ENCODE measurements around the gene EYS.
"Not testable (repeated sequence)": the region's sequence is repeated elsewhere in the genome, so short reads cannot be mapped to it uniquely, and the experiment has no call there.

EYS gene

DNA sequence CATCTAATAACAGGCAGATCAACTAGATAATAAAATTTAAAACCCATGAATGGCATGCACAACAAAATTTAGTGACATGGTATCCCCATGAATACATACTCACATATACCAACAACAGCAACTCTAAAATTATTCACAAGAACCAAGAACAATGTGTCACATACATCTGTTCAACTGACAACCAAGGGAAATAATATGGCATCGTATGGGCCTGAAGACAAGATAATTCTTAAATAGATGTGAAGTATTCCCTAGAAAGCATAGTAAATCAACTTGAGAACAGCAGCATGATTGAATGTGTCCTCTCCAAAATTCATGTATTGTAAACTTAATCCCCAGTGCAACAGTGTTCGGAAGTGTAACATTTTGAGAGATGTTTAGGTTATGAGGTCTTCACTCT is 635.5 kb downstream of the EYS start:
- DNase-seq, result no peak

DNA sequence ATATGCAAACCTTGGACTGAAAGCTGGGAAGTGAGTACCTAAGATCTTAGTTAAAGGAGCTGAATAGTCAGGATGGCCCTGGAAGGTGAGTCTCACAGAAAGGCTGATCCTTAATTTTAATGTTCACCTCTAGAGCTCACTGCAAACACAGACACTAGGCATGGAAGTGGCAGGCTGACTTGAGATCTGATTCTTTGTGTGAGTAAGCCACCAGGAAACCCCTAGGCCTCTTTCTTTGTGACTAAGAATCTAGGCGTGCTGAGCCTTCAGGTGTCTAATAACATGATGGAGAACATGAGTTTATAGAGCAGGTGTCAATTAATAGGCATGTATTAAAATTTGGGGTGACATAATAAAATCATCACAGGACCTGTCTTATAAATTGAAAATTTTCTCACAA is 642.2 kb downstream of the EYS start:
- no peak for DNase-seq

DNA sequence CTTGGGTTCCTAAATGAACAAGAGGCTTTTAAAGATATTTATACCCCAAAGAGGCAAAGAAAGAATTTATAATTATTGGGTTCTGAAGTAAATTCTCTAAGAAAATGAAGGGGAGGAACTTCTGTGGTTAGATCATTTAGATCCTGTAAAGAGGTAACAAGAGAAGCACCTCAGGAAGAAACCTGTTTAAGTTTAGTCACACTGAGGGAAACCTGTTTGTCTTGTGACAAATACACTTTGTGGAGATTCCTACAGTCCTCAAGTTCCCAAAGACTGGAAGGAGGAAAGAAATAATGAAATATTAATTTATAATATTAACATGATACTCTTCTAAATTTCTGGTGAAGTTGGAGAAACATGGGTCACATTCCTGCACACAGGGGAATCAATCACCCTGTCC is 647.5 kb downstream of the EYS start:
- no peak for DNase-seq

DNA sequence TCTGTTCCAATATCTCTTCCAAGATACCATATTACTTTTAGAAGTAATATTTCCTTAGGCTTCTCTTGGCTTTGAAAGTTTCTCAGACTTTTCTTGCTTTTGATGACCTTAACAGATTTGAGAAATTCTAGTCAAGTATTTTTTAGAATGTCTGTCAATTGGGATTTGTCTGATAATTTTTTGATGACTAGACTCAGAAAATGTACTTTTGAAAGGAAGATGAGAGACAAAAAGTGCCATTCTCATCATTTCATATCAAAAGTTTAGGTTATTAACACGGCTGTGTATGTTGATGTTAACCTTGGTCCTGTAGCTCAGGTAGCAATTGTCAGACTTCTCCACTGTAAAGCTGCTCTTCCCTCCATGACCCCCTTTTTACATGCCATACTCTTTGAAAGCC is 651.5 kb downstream of the EYS start:
- DNase-seq, result no peak

DNA sequence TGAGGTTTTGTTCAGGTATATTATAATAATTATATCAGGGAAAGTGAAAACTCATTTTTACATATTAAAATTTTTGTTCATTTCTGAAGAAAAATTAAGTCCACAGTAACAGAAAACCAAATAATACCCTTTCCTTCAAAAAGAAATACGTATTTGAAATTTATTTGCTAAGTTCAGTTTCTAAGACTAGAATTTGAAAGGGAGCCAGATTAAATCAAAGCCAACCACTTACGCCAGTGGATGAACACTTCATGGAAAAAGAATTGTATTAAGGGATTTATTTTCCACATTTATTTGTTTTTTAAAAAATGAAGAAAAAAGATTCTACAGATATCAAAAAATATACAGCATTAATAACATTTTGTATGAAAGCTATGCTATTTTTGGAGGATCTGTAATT is 654.4 kb downstream of the EYS start:
- no peak for DNase-seq

DNA sequence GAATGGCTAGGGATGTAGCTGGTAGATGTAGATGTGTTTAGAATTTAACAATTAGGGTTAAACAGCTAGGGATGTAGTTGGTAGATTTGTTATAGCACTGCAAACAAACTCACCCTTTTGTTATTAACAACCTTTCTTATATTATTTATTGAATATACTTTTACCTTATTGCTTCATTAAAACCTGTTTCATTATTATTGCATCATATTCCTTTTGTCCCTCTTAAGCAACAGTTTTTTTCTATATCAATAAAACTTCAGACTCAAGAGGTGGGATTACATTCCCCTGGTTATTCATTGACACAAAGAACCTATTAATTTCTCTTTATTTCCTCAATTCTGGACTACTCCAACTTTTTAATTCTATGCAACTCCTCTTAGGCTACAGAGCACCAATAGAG is 661.2 kb downstream of the EYS start:
- DNase-seq, result no peak

DNA sequence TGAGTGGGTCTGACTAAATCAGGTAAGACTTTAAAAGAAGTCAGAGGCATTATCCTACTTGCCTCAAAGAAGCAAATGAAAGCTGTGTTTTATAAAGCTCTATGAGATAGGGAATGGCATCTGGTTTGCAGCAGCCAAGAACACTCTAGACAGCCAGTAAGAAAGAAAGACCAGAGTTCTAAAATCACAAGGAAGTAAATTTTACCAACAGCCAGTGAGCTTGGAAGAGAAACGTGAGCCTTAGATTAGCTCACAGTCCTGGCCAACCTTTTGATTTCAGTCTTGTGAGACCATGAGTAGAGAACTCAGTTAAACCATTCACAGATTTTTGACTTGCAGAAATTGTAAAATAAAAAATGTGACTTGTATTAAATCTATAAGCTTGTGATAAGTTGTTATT is 693.0 kb downstream of the EYS start:
- no peak for DNase-seq

DNA sequence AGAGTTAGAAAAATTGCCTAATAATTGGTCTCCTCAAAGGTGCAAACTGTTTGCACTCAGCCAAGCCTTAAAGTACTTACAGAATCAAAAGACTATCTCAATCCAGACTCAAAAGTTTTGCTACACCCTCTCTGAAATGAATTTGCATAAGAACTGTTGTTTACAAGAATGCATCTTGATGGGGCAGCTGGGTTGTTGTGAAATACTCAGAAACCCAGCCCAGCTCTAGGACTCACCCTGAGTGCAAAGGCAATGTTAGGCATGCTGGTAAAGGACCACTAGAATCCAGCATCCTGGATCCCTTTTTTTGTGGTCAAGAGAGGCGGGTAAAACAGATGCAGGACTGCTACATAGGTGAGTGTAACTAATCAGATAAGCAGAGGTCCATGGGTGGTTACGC is 700.2 kb downstream of the EYS start:
- DNase-seq, result no peak

DNA sequence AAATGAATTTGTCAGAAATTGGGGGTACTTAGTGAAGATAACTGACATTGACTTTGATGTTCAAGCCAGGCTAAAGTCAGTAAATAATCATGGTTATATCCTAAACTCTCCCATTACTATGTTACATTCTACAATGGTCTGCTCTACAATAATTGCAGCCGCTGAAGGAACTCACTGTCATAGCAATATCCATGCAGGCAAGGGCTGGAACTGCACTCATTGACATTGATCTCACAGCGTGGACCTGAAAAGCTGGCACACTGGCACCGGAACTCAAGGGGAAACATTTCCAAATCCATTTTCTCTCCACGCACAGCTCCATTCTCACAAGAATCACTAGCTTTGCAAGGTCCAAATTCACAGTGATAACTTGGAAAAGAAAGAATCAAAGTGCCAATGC is 702.7 kb downstream of the EYS start:
- DNase-seq, result no peak

DNA sequence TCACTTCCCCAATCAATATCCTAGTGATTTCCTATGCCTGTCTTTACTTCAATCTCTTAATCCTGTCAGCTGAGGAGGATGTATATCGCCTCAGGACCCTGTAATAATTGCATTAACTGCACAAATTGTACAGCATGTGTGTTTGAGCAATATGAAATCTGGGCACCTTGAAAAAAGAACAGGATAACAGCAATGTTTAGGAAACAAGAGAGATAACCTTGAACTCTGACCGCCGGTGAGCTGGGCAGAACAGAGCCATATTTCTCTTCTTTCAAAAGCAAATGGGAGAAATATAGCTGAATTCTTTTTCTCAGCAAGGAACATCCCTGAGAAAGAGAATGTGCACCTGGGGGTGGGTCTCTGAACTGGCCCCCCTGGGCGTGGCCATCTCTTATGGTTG is 704.1 kb downstream of the EYS start:
- DNase-seq, result not testable (repeated sequence)

DNA sequence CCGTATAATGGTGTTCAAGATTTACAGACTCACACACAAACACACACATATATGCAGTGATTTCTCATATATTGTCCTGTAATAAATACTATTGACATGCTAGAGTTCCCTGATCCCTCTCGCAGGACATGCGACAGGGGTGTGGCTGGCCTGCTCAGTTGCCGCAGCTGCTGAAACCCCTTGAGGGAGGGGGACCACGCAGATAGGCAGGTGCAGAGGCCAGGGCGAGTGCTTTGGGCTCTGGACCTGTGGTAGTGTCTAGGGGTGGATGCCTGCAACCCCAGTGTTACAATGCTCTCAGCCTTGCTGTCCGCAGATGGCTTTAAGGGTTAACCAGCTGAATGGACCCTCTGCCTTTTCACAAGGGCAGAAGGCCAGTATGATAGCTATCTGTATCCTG is 706.2 kb downstream of the EYS start:
- no peak for DNase-seq

DNA sequence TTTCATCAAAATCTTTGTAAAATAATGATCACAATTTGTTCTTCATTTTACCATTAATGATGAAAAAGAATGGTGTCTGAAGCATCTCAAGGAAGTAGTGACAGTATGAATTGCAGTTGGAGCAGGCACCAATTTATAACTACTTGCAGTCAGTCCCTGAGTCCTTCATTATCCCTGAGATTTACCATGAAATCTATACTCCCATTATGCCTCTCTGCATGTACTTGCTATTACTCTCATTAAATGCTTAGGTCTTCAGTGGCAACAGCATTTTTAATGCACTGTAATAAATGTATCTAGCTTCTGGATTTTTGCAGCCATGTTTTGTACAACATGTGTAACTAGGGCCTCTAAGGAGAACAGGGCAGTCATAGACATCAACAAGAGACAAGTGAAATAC is 708.8 kb downstream of the EYS start:
- DNase-seq, result no peak

DNA sequence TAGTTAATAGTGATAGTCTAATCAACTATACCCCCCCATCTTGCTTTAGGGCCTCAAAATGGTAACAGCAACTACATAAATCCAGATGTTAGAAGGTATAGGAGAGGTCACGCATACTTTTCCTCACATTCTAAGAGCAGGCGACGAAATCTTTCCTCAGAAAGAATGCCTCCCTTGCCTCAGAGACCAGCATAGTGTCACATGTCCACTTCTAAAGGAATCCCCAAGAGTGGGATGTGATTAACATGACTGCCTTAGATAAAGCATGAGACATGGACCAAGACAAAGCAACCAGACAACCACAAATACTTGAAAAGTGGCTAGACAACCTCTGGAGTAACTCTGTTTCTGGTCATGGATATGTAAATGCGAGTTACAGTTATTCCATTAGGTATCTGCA is 710.7 kb downstream of the EYS start:
- no peak for DNase-seq

DNA sequence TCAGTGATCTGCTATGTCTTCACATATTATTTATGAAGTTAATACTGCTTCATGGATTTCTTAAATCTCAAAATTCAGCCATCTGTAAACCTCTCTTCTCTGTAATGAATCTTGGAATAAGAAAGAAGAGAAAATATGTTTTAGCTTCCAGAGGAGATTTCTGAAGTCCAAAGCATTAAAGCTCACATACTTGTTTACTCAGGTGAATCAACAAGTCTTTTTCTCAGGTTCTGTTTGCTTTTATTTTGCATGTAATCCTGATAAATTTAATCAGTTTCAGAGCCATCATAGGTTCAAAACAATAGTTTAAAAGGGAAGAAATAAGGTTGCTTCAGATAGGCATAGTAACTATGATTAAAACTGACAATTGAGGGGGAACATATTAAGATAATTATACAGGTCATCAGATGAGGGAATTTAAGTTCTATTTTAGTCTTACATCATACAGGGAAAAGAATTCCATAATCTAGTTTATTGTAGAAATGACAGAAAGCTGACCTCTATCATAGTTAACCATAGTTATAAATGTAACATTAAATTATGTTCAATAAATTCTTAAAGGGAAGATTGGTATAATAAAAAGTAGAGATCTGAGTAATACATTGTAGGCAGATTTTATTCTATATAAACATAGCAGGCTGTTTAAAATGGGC is 716.2 kb downstream of the EYS start:
- no peak for DNase-seq

DNA sequence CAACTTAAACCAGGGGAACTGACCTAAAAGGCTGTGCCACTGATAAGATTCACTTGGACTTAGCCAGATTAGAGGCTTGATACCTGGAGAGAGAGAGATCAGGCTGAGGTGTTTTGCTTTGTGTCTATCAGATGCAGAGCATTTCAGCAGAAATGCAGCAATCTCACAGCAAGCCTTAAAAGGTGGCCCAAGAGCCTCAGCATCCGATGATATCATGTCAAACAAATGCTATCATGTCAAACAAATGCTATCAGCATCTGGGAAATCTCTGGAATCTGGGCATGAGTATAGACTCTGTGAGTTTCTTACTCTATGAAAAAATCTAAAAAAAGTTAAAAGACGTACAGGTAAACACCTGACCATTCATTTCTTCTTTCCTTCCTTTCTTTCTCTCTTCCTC is 718.9 kb downstream of the EYS start:
- DNase-seq, result no peak

DNA sequence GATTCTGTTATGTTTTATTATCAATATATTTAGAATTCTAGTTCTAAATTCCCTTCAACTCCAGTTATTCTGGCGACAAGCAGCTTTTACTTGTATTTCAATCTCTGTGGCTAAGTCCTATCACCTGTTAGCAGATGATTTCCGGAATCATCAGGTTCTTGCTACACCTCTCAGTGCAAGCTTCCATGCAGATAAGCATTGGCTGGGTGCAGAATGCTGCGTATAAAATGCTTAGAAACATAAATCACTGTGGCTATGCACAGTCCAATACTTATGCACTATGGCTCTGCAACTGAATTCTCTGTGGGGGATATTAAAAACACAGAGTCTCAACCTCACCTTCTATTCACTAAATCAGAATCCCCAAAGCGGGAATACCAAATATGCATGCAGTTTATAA is 720.0 kb downstream of the EYS start:
- DNase-seq, result no peak

DNA sequence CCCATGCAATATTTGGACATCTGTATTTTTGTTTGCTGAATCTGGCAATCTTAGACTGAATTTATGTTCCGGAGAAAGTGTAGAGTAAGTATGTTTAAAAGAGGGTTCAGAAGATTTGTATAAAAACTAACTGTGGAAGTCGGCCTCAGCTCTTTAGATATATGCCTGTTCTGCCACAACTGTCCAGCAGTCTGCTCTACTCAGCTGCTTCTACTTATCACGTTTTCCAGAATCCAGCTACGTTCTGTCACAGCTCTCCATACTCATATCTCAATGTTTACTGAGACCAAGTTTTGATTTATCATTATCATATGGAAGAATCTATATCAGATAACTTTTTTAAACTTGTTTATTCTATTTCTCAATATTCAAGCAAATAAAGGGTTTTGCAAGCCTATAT is 721.3 kb downstream of the EYS start:
- DNase-seq, result no peak

DNA sequence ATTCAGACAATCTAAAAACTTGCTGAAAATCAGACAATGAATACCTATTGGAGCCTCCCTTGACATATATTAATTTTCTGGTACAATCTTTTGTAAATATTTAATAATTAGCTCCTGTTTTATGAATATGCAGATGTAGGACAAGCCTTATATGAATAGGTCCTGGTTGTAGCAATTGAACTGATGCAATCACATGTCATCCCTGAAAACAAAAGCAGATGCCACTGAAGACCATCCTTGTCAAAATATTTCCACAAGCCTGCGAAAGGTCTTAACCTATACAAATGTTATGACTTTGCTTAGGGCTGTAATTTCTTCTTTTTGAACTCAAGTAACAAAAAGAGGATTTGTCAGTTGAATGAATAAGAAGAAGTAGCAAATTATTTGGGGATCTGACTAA is 722.1 kb downstream of the EYS start:
- DNase-seq, result no peak

DNA sequence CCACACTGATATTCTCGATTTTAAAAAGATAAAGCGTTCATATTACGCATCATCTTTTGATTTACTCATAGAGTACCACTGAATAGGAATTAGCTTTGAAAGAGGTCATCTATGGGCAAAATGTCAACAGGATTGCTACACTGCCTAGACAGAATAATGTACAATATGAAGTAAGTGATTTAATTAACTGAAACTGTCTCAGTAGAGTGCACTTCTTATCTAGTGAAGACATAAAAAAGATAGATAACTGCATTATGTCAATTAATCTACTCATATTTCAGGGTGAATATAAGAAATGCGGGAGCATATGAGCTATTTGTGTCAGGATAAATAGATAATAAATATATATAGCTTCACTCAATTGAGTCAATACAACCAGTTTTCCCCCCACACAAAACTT is 723.9 kb downstream of the EYS start:
- no peak for DNase-seq

DNA sequence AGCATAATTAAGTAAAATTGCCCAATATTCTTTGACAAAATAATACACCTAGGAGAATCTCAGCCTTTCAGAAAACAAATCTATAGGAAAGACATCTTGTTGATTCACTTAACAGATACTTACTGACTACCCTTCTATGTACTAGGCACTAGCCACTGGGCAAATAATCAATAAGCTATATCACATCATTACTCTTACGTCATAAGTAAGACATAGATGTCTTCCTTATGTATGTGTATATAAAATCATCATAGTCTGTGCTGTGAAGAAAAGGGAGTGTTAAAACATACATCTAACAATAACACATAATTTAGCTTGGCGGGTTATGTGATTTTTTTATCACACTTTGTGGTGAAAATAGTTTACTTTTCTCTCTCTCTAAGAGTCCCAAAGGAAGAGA is 733.9 kb downstream of the EYS start:
- DNase-seq, result no peak

DNA sequence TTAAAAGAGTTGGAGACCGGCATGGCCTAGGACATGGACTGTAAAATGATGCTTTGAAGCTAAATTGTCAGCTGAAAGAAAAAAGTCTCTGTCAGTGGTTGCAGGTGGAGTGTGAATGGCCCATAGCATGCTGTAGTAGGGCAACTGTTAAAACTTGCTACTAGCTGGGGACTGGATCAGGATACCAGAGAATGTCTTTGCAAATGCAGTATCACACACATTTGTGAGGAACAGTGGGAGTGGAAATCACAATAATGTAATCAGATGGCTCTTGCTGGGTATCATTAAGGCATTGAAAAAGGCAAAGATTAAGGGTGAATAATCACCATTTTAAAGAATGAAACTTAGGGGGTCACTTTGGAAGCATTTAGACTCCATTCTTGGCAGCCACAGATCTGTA is 737.9 kb downstream of the EYS start:
- DNase-seq, result no peak

DNA sequence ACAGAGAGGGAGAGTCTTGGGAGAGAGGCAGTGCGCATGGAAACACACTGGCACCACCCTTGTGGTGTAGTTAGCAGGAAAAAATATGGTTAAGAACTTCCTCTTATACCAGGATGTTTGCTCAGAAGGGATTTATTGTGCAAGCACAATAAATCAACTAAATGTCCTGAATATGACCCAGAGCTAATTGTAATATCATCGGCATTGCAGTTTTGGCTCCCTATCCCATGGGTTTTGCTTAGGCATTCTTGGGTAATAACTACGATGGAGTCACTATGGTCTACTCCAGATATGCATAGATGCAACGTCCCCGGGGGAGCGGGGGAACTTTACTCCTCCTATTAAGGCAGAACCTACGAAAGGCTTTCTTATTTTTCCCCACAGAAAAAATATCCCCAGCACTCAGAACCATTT is 751.6 kb downstream of the EYS start:
- no peak for DNase-seq

DNA sequence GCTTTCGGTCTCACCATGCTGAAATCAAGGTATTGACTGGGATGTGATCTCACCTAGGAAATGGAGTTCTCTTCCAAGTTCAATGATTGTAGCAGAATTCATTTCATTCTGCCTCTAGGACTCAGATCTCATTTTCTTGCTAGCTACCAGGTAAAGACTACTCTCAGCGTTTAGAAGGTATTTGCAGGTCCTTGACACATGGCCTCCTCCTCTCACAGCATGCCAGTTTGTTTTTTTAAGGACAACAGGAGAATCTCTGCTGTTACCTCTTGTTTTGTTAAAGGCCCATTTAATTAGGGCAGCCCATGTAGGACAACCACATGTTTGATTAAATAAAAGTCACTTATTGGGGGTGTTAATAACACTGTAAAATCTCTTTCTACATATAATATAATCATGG is 757.8 kb downstream of the EYS start:
- no peak for DNase-seq

DNA sequence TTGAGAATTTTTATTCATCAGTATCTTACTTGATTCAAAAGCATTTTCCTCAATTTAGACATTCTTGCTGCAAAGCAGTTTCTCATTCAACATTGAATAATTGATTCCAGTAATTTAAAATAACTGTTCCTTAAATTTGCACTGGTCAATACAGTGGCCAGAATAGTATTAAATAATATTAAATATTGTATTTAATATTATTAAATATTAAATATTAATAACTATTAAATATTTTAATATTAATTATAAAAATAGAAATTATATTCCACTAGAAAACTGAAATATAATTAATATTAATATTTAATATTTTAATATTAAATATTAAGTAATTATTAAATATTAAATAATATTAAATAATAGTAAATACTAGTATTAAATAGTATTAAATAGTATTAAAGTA is 758.8 kb downstream of the EYS start:
- no peak for DNase-seq

DNA sequence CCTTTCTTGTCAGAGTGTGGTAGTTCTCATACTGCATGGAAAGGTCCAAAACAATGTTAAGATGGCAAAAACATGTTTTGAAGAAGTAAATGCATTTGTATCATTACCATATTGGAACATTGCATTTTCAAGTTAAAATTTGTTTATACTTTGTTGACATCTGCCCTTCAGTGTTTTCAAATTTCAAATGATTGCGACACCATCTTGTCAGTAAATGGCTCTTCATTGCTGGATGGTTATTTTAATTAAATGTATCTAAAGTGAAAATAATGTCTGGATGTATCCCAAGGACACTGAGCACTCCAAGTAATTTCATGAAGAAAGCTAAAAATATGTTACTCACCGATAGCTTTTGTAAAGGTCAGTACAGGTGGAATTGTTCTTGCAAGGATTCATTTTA is 761.6 kb downstream of the EYS start:
- no peak for DNase-seq

DNA sequence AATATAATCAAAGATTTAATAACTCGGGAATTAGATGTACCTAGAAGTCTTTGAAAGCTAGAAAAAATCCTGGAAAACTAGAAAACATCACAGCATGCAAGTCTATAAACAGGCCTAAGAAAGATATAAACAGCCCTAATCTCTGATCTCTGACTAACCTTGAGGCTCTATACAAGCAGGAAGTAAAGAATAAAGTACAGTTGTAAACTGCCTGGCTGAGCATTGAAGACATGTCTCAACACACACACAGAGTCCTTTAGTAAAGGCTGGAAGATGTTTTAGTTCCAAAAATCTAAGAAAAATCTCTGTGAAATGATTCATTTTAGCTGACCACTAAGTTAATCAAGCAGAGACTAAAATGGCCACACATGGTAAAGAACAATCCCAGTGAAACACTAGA is 774.5 kb downstream of the EYS start:
- no peak for DNase-seq
